Urinary bladder (tissue), 4 donors: Measurements from ENCODE around the gene NACC2. TPM values are rescaled to one million over a fixed set of nuclear protein-coding genes. Genes with fewer than 3 reads are reported as not detected.

Experiments used
- DNase-seq: peaks from one replicate; pipeline ENCODE4 v3.0.0-alpha.2; 2015; ENCODE audit errors: extremely low spot score
- H3K27ac ChIP-seq: one replicate; pipeline ENCODE4 v1.5.1; 2013; ENCODE audit warnings: low read depth, mild to moderate bottlenecking, moderate library complexity
- H3K36me3 ChIP-seq: one replicate; pipeline ENCODE4 v1.6.1; 2013; ENCODE audit warnings: mild to moderate bottlenecking, moderate library complexity; ENCODE audit not compliant: insufficient read depth
- H3K4me1 ChIP-seq: one replicate; pipeline ENCODE4 v1.6.1; 2013; ENCODE audit warnings: mild to moderate bottlenecking, moderate library complexity; ENCODE audit not compliant: insufficient read depth
- H3K4me3 ChIP-seq: one replicate; pipeline ENCODE4 v1.5.1; 2013; ENCODE audit warnings: low read depth, low read length
- WGBS: extraction: QIAGEN DNeasy Blood & Tissue Kit; methylation state at CpG from one replicate; pipeline ENCODE4 v1.1.7; 2013; 5-methylcytosine and 5-hydroxymethylcytosine counted together
- polyA plus RNA-seq: library from polyadenylated mRNA; stranded (reverse); fragments of 200-250 nt; gene quantifications from one replicate; pipeline ENCODE4 v1.2.3, GENCODE V29; 2013
- total RNA-seq: library from RNA; depleted of rRNA; stranded (reverse); fragments of >200 nt; gene quantifications from one replicate; pipeline ENCODE4 v1.2.3, GENCODE V29; 2014
- donor health status: healthy with polysubstance abuse.
- donor health status: healthy.

NACC2 gene
- total and polyA plus RNA-seq, 2 donors = 14.9 to 54.1 TPM

DNA sequence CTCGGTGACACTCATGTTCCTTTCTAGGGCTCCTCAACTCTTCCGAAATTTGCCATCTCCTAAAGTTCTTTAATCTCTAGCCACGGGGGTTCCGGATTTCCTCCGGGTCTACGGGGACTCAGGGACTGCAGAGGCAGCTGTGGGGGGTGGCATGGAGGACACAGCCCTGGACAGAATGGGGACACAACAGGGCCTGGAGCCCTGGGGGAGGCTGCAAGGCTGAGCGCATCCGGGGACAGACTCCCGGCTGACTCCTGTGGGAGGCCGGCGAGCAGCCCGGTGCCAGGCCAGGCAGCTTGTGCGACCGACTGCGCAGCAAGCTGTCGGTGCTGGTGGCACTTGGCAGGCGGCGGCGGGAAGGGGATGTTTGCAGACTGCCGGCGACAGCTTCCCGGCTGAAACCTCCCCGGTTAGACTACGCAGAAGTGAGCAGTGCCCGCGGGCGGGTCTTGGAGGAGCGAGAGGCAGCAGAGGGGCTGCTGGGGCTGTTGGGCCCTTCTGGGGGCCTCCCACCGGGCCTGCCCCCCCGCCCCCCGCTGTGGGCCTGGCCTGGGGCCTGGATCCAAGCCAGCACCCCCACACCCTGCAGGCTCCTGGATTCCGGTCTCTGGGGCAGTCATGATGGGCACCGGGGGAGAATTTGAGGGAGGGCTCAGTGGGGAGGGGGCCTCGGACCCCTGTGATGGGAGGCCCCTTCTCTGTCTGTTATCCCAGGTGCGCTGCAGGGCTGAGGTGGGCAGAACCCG is 105.2 kb downstream of the NACC2 start:
- no peak overlapping the region for H3K27ac ChIP-seq

DNA sequence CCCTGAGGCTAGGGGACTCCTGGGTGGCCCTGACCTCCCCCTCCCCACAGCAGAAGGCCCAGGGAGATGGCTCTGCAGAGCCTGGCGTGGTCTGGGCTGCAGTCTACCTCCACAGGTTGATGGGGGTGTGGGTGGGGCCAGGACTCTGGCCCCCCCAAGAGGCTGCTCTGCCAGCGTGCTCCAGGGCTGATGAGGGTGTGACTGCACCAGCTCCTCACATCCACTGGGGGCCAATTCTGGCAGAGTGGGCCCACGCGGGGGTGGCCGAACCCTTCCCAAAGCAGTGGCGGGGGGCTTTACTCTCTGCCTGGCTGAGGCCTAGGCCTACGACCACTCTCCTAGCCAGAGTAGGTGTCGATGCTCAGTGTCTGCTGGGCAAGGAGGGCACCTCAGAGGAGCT is 105.9 kb downstream of the NACC2 start:
- H3K4me3 ChIP-seq = no peak overlapping the region
- no peak overlapping the region for H3K27ac ChIP-seq
- H3K4me1 ChIP-seq = no peaks in the 10 kb centered on the region
- no peaks in the 10 kb centered on the region for H3K36me3 ChIP-seq
- DNase-seq = no peak
- 91% methylated on average over 8 of the region's 8 CpGs for WGBS

More for the DNA sequence above, 105.2 kb downstream of the NACC2 start:
- no peaks in the 10 kb centered on the region for H3K36me3 ChIP-seq
- DNase-seq = no peak
- H3K4me1 ChIP-seq = no peaks in the 10 kb centered on the region
- H3K4me3 ChIP-seq = no peak overlapping the region
- 54% methylated on average over 36 of the region's 36 CpGs for WGBS

DNA sequence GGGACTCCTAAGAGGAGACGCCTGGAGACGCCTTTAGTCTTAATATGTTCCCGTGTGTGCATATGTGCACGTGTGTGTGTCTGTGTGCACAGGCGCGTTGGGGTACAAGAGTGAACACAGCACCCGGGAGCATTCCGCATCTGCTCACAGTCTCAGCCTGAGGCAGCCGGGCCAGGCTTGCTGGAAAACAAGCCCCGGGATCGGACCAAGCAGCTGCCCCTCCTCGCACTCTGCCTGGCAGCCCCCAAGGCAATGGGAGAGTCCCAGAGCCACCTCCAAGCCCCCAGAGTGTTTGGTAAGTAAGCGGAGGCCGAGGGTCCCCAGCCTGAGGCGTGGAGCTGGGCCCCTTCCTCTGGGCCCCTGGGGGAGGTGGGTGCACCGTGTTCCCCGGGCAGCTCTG is 106.6 kb downstream of the NACC2 start:
- no peaks in the 10 kb centered on the region for H3K4me1 ChIP-seq
- no peaks in the 10 kb centered on the region for H3K36me3 ChIP-seq
- no peak overlapping the region for H3K27ac ChIP-seq
- DNase-seq = no peak
- no peak overlapping the region for H3K4me3 ChIP-seq
- WGBS = 89% methylated on average over 17 of the region's 17 CpGs

DNA sequence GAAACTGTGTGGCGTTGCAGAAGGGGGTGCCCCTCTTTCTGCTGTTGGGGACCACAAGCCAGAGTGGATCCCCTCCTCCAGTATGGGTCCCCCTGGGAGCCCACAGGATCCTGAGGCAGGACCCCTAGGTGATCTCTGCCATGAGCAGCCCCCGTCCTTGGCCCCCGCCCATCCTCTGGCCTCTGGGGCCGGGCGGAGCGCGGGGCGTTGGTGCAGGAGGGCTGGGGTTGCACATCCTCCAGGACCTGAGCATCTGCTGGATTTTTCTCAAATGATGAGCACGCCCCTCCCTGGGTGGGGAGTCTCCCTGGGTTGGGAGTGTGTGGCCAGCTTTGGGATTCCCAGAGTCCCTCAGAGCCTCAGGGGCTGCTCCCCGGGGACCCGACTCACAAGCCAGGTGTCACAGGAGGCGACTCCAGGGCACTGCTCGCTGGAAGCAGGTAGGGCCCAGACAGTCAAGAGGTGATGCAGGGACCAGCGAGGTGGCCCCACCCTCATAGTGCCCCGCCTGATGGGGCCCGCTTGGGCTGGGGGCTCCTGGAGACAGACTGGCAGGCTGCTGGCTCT is 107.2 kb downstream of the NACC2 start:
- H3K27ac ChIP-seq = no peak overlapping the region
- H3K4me1 ChIP-seq = no peaks in the 10 kb centered on the region
- H3K36me3 ChIP-seq = no peaks in the 10 kb centered on the region
- H3K4me3 ChIP-seq = no peak overlapping the region
- no peak for DNase-seq
- WGBS = 92% methylated on average over 16 of the region's 16 CpGs

DNA sequence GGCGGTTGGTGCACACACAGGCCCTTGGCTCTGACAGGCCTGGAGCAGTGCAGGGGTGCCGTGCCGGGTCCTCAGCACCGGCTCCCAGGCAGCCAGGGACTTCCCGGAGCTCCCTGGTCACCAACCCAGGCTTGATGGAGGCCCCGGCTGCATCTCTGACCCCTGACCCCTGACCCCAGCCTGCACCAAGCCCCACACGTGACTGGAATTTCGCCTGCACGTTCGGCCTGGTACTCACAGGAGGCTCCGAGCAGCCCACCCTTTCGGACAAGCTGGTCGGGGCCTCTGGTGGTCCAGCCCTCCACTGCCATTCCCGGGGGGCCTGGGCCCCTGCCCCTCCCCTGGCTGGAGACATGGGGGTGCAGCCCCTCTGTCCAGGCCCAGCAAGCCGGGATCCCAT is 108.5 kb downstream of the NACC2 start:
- no peaks in the 10 kb centered on the region for H3K36me3 ChIP-seq
- H3K4me1 ChIP-seq = no peaks in the 10 kb centered on the region
- no peak overlapping the region for H3K27ac ChIP-seq
- no peak for DNase-seq
- H3K4me3 ChIP-seq = no peak overlapping the region
- WGBS = 80% methylated on average over 15 of the region's 15 CpGs

DNA sequence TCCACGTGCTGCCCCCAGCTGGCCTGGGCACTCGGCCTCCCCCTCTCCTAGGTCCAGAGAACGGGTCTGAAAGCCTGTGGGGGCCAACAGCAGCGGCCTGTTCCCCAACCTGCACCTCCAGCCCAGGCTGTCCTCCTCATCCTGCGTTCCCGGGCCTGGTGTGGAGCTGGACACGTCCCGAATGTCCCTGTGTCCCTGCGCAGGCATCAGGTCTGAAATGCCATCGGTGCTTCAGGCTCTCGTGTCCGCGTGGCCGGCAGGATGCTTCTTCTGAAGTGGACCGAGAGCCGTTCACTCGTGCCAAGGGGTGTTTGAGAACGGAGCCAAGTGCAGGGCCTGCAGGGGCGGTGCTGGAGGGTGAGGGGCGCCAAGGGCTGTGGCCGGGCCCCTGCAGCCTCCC is 109.2 kb downstream of the NACC2 start:
- H3K27ac ChIP-seq = no peak overlapping the region

DNA sequence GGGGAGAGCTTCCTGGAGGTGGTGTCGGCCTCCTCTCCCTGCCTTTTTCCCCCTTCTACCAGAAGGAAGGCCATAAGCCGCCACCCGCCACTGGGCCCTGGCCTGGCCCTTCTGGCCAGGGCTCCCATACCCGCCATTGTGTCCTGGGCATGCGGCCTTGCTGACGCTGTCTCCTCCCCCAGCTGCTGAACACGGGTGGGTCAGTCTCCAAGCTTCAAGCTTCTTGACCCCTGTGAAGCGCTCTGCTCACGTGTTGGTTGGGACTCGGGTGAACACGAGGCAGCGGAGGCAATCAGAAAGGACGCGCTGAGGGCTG is 109.7 kb downstream of the NACC2 start:
- H3K27ac ChIP-seq = no peak overlapping the region
- no peak overlapping the region for H3K4me3 ChIP-seq
- WGBS = 89% methylated on average over 14 of the region's 14 CpGs
- no peaks in the 10 kb centered on the region for H3K4me1 ChIP-seq
- no peaks in the 10 kb centered on the region for H3K36me3 ChIP-seq
- no peak for DNase-seq

More for the DNA sequence above, 109.2 kb downstream of the NACC2 start:
- no peaks in the 10 kb centered on the region for H3K36me3 ChIP-seq
- no peaks in the 10 kb centered on the region for H3K4me1 ChIP-seq
- no peak overlapping the region for H3K4me3 ChIP-seq
- WGBS = 81% methylated on average over 21 of the region's 21 CpGs
- DNase-seq = no peak

DNA sequence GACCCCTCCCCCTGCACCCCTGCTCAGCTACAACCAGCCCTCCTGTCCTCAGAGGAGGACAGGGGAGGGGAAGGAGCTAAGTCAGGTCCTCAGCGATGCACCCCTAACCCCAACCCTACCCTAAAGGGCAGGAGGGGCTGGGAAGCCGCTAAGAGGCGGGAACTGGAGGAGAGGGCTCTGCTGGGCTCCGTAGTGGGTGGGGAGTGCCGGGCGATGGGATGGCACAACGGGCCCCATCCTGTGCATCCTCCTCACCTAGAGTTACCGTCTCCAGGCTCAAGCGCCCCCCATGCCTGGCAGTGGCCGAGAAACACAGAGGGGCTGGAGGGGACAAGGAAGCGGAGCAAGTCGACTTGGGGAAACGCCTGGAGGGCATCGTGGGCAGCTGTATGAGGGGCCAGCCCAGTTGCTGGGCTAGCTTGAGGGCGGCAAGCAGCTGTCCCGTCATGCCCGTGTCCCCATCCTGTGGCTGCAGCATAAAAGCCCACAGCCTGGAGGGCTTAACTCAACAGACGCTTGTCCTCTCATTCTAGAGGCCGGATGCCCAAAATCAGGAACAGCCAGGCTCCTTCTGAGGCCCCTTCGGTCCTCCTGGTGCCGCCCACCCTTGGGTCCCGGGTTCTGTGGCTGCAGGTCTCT is 110.9 kb downstream of the NACC2 start:
- no peak for DNase-seq
- WGBS = 54% methylated on average over 22 of the region's 22 CpGs
- no peak overlapping the region for H3K27ac ChIP-seq
- H3K36me3 ChIP-seq = no peaks in the 10 kb centered on the region
- H3K4me1 ChIP-seq = no peaks in the 10 kb centered on the region
- no peak overlapping the region for H3K4me3 ChIP-seq

DNA sequence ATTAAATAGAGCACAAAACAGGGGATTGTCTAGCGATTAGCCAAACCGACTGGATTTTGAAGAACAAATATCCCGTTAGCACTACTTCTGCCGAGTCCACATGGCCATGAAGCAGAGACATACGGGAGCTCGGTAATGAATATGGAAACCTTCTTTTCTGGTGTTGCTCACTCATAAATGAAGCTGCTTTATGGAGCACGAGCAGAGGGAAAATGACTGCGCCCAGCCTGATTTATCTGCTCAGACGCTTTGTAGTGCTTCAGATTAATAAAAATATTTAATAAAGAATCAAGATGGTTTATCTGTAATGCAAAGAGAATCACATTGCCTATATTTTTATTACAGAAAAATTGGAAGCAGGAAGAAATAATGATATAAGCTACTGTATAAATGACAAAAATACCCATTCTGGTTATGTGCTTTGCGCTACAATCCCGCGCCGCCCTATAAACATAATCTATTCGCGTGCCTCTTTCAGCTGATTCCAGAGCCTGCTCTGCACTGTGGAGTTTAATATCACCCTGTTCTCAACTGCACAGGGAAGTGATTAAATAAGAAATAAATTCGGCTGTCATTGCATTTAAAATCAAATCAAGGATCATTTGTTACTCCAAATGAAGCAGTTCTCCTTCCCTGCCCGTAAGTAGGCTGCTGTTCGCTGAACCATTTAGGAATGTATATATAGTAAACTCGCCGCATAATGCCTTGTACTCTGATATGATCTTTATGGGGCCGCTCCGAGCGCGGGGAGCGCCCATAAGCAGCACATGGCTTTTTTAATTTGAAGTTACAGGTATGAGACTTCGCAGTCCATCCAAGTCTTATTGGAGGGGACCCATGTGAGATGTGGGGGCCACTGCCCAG is 111.6 kb downstream of the NACC2 start:
- H3K36me3 ChIP-seq = no peaks in the 10 kb centered on the region
- no peaks in the 10 kb centered on the region for H3K4me1 ChIP-seq
- H3K27ac ChIP-seq = no peak overlapping the region
- H3K4me3 ChIP-seq = no peak overlapping the region
- DNase-seq = no peak
- WGBS = 46% methylated on average over 26 of the region's 26 CpGs

DNA sequence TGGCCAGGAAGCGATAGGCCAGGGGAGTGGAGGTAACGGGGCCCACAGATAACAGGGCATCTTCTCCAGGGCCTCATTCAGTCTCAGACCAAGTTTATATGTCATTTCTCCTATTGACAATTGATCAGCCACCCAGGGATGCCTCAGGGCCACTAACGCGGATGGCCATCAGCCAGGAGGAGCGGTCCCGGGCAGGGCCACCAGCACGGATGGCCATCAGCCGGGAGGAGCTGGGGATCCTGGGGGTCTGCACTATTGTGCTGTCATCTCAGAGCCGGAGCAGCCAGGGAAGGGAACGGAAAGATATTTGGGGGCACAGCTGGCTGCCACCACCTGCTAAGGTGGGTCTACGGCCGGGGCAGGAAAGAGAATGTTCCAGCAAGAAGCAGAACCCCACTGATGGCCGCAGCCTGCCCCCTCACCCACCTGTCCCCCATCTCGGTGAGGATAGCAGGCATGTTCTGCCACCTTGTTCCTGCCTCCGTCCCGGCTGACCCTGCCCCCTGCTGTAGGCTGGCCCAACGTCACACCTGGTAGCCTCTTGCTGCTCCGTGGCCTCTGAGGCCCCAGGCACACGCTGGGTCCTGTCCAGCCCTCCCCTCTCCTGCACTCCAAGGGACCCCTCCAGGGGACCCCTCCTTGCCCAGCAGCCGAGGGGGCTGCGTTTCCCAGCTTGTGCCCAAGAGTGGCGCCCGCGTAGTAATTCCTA is 112.4 kb downstream of the NACC2 start:
- H3K4me3 ChIP-seq = no peak overlapping the region
- WGBS = 87% methylated on average over 24 of the region's 24 CpGs
- H3K4me1 ChIP-seq = no peaks in the 10 kb centered on the region
- H3K36me3 ChIP-seq = no peaks in the 10 kb centered on the region
- H3K27ac ChIP-seq = no peak overlapping the region
- no peak for DNase-seq

DNA sequence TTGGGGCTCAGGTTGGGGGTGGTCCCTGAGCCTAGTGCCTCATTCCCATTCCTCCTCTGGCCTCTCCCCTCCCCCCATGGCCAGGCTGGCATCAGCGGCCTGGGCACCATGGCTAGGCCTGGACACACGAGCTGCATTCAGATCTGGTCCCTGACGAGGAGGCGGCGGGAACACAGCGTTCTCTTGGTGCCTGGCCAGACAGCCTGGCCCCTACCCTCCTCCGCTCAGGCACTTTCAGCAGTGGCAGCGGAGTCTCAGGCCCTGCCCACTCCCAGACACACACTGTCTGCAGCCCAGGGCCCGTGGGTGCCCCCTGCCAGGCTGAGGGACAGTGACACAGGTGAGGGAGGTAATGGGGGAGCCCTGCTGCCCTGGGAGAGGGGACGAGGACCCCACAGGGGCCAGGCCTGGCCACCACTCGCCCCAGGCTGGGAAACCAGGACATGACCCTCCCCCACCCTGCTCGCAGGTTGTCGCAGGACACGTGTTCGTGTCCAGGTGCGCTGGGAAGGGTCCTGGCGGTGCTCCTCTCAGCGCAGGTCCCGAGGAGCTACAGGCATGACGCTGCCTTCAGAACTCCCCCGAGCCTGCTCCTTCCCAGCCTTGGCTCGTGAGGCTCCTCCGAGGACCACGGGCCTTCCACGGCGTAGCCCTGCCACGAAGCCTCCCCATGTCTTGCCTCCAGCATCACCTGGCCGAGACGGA is 114.0 kb downstream of the NACC2 start:
- WGBS = 93% methylated on average over 29 of the region's 29 CpGs
- no peak for DNase-seq
- Histone ChIP-seq H3K4me1 (peaks cover 2% of the 10 kb centered on the region), H3K36me3 (no peaks in the 10 kb centered on the region), H3K27ac (no peak overlapping the region), H3K4me3 (no peak overlapping the region)

DNA sequence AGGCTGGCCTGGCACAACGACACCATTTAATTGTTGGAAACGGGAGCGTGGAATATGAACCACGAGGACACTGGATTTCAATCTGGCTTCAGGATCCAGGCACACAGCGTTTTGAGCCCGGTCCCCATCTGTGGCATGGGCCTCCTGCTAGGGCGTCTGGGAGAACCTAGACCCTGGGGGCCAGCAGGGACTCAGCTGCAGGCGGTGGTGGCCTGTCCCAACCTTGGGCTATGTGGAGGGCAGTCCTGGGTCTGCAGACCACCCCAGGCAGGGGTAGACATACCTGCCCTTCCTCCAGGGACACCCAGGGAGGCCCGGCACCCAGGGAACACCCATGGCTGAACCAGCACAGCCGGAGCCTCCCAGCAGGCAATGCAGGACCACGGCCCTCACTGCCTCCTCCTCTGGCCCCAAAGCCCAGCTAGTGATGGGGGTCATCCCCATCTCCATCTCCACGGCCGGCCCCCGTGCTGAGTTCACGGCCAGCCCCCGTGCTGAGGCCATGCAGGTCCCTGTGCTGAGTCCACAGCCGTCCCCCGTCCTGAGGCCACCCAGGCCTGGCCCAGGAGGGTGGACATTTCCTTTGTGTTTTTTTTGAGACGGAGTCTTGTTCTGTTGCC is 115.4 kb downstream of the NACC2 start:
- H3K27ac ChIP-seq = no peak overlapping the region
- DNase-seq = no peak
- 73% methylated on average over 19 of the region's 19 CpGs for WGBS
- H3K4me1 ChIP-seq = peaks cover 2% of the 10 kb centered on the region
- H3K4me3 ChIP-seq = no peak overlapping the region
- no peaks in the 10 kb centered on the region for H3K36me3 ChIP-seq
